Kidney glomerular epithelial cell (primary cell): Measurements from ENCODE around the gene LAGE3.
"Not testable (repeated sequence)": the region's sequence is repeated elsewhere in the genome, so short reads cannot be mapped to it uniquely, and the experiment has no call there.

Experiments used
- DNase-seq: peaks from one replicate; lab custom pipeline; 2025; lab: John Stamatoyannopoulos, UW

LAGE3 gene

GRCh38 chrX:154501423-154501822 is 22.3 kb upstream of the LAGE3 start:
- not testable (repeated sequence) for DNase-seq

- not testable (repeated sequence) for DNase-seq
Measured at GRCh38 chrX:154496591-154497137, 17.6 kb upstream of the LAGE3 start.

GRCh38 chrX:154495472-154495922 is 16.4 kb upstream of the LAGE3 start:
- DNase-seq = no peak

GRCh38 chrX:154494715-154495114 is 15.6 kb upstream of the LAGE3 start:
- DNase-seq = no peak

- DNase-seq = peak; percentile 71
Measured at GRCh38 chrX:154490414-154491083, 11.5 kb upstream of the LAGE3 start, which contains the start of gene SLC10A3. Gene SLC10A3 (minus strand): TSS chrX:154490629. CDS start chrX:154488940, 1,689 bp downstream.

- no peak for DNase-seq
Measured at GRCh38 chrX:154490021-154490413, 10.9 kb upstream of the LAGE3 start.

- DNase-seq = no peak
Measured at GRCh38 chrX:154489182-154489581, 10.1 kb upstream of the LAGE3 start.

GRCh38 chrX:154488336-154489075 is 9.4 kb upstream of the LAGE3 start:
- no peak for DNase-seq

- no peak for DNase-seq
Measured at GRCh38 chrX:154487518-154488290, 8.6 kb upstream of the LAGE3 start.

- peak; percentile 37 for DNase-seq
Measured at GRCh38 chrX:154486396-154487207, 7.5 kb upstream of the LAGE3 start, which contains the start of gene UBL4A. Gene UBL4A (minus strand): TSS chrX:154486615. CDS start chrX:154486584, 31 bp downstream.

- no peak for DNase-seq
Measured at GRCh38 chrX:154486052-154486395, 6.9 kb upstream of the LAGE3 start.

- DNase-seq = no peak
Measured at GRCh38 chrX:154485150-154486051, 6.3 kb upstream of the LAGE3 start.

- no peak for DNase-seq
Measured at GRCh38 chrX:154484255-154485149, 5.4 kb upstream of the LAGE3 start.

- DNase-seq = no peak
Measured at GRCh38 chrX:154483325-154483724, 4.2 kb upstream of the LAGE3 start.

GRCh38 chrX:154482786-154483185 is 3.7 kb upstream of the LAGE3 start:
- DNase-seq = no peak

- no peak for DNase-seq
Measured at GRCh38 chrX:154481911-154482601, 3.0 kb upstream of the LAGE3 start.

GRCh38 chrX:154481195-154481594 is 2.1 kb upstream of the LAGE3 start:
- DNase-seq = no peak

GRCh38 chrX:154477891-154478477 is 1.1 kb downstream of the LAGE3 start:
- DNase-seq = no peak
